NCI-H1930 (cell line): ENCODE results near the gene CCDC183.
"Not testable (repeated sequence)": the region's sequence is repeated elsewhere in the genome, so short reads cannot be mapped to it uniquely, and the experiment has no call there.

Experiments
- DNase-seq, 2 experiments: peaks; one replicate each; lab custom pipeline; 2025; lab: John Stamatoyannopoulos, UW

Gene CCDC183

DNA sequence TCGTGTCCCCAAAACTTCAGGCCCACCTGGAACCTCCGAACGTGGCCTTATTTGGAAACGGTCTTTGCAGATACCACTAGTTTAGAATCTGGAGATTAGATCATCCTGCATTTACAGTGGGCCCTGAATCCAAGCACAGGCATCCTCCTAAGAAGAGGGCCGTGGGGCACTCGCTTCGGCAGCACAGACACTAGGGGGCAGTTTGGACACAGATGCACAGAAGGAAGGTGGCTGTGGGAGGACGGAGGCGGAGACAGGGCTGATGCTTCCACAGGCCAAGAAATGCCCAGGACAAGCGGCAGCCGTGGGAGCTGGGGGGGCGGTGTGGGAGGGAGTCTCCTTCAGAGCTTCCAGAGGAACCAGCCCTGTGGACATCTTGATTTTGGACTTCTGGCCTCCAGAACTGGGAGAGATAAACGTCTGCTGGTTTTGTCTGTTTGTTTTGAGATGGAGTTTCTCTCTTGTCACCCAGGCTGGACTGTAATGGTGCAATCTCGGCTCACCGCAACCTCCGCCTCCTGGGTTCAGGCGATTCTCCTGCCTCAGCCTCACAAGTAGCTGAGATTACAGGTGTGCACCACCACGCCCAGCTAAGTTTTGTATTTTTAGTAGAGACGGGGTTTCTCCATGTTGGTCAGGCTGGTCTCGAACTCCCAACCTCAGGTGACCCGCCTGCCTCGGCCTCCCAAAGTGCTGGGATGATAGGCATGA lies 35.1 kb upstream of the CCDC183 start:
- peak; percentile 32 to 43 for DNase-seq

DNA sequence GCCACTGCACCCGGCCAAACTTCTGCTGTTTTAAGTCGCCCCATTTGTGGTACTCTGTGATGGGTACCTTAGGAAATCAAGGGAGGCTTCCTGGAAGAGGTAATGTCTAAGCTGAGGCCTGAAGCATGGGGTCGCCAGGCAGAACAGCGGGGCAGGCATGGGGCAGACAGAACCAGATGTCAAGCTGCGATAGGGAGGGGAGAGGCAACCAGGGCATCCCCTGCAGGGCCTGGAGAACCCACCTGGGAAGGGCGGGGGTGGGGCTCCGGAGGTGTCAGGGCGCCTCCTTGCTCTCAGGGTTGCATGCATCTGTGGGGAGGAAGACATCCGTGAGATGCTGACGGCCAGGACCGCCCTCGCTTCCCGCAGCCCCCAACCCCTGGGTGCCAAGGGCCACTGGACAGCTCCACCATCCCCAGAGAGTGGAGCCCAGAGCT lies 34.6 kb upstream of the CCDC183 start:
- no peak for DNase-seq

DNA sequence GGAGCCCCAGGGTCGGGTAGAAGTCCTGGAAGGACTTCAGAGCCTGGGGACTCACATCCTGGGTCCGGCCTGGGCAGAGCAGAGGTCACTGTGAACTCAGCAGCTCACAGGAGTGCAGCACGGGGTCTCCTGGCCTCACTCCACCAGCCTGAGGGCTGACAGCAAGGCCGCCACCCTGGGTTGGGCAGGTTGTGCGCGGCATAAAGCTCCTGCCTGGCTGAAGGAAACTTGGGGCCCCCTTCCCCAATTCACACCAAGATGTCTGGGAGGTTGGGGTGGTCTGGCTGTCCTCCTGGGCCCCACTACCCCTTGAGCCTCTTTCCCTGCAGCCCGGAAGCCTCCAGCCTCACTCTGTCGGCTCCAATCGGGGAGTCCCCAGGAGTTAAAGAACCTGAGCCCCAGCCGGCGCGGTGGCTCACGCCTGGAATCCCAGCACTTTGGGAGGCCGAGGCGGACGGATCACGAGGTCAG lies 33.9 kb upstream of the CCDC183 start:
- no peak for DNase-seq

DNA sequence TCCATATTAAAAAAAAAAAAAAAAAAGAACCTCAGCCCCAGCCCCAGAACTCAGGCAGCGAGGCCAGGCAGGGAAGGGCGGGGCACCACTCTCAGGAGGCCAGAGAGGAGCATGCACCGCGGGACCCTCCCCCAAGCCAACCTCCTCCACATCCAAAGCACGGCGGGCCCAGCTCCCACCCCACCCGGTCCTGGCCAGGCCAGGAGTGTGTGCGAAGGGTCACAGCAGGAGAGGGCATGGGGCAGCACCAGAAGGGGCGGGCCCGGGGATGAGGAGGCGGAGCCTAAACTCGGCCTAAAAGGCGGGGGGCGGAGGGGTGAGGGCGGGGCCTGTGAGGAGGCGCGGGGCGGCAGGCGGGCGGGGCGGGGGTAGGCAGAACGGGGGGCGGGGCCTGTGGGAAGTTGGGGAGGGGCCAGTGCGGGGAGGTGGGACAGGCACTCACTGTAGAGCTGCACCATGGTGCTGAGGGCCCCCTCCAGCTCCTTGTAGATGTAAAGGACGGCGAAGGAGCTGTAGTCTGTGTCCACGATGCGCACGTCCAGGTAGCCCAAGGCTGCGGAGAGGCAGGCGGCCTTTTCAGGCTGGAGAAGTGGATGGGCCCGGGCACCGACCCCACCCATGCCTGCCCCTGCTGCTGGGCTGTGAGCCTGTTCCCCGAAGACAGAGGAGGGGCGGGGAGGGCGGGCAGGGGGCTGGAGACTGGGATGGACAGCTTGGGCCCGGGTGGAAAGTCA lies 33.1 kb upstream of the CCDC183 start:
- DNase-seq, result peak in 1 of 2 experiments; percentile 32

DNA sequence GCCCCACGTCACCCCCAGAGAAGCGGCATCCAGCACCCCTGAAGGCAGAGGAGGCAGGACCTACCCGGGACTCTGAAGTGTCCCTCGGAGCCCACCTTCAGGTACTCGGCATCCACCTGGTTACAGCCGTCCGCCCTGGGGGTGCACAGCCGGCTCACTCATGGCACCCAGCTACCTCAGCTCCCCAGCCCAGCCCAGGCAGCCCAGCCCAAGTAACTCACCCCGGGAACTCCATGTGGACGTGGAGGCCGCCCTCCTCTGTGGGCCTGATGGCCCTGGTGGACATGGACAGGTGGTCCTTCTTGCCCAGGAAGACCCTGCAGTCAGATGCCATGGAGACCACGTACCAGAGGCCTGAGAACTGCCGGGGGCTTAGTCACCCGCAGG lies 32.5 kb upstream of the CCDC183 start:
- DNase-seq, result no peak

DNA sequence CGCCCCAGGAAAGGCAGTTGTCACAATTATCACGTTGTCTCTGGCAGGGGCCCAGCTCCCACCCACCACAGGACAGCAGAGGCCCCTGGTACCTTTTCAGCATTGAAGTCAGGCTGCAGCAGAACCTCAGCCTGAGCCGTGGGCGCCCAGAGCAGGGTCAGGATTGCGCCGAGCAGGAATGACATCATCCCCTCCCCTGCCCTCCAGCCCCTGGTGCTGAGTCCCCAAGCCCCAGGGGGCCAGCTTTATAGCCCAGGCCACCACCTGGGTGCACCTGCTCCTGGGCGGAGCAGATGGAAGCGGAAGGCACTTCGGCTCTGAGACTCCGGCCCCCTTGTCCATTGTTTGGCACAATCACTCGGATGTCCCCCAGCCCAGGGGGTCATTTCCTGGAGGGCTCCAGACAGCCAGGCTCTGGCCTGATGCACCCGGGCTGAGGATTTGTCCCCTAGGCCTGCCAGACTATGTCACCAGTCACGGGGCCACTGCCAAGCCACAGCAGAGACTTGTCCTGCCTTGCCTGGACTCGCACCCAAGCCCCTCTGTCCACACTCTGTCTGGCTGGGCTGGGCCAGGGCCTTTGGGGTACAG lies 31.7 kb upstream of the CCDC183 start, which contains the start of gene LCN15:
LCN15 (minus strand) TSS at position 218 of the 591 bp plus-strand sequence; CDS start at position 188, 30 bp downstream.
- no peak for DNase-seq

DNA sequence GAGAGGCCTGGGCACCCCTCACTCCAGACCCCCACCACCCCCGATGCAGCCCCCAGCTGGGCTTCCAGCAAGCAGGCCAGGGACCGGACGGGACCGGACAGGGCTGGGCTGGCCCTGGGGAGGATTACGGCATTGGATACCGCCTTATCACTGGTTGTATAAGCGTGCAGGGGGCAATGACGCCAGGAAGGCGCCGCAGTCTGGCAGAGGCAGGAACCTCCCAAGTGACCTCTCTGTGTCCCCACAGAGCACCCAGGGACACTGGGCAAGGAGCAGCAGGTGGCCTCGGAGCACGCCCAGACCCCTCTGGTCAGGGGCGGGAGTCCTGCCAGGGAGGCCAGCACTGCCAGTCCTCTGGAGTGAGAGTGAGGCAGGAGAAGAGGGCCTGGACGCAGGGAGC lies 31.1 kb upstream of the CCDC183 start:
- DNase-seq, result no peak

DNA sequence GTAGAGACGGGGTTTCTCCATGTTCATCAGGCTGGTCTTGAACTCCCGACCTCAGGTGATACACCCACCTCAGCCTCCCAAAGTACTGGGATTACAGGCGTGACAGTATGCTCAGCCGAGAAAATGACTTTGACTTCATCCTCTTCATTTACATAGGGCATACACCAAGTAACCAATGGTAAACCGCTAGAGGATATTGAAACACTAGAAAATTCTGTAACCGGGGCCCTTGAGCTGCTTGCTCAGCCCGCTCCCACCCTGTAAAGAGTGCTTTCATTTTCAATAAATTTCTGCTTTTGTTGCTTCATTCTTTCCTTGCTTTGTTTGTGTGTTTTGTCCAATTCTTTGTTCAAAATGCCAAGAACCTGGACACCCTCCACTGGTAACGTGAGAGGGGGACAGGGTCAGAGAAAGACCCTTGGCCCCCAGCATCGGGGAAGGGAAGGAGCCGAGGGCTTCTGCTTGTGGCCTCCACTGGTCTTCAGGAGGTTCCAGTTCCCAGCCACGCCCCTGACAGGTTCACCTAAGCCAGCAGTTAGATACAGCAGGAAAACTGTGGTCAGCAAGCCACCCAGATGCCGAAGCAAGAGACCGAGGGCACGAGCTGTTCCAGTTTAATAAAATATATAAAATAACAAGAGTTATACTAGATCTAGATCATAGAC lies 30.3 kb upstream of the CCDC183 start:
- not testable (repeated sequence) for DNase-seq

DNA sequence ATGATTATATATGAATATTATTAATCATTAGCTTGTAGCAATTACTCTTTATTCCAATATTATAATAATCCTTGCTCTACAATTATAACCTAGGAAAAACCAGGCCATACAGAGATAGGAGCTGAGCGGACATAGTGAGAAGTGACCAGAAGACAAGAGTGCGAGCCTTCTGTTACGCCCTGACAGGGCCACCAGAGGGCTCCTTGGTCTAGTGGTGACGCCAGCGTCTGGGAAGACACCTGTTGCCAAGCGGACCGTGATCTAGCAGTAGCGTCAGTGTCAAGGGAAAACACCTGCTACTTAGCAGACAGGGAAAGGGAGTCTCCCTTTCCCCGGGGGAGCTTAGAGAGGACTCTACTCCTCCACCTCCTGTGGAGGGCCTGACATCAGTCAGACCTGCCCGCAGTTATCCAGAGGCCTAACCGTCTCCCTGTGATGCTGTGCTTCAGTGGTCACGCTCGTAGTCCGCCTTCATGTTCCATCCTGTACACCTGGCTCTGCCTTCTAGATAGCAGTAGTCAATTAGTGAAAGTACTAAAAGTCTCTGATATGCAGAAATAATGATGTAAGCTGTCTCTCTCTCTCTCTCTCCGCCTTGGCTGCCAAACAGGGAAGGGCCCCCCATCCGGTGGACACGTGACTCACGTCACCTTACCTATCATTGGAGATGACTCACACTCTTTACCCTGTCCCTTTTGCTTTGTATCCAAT lies 29.6 kb upstream of the CCDC183 start:
- DNase-seq, result peak; percentile 39 to 61

DNA sequence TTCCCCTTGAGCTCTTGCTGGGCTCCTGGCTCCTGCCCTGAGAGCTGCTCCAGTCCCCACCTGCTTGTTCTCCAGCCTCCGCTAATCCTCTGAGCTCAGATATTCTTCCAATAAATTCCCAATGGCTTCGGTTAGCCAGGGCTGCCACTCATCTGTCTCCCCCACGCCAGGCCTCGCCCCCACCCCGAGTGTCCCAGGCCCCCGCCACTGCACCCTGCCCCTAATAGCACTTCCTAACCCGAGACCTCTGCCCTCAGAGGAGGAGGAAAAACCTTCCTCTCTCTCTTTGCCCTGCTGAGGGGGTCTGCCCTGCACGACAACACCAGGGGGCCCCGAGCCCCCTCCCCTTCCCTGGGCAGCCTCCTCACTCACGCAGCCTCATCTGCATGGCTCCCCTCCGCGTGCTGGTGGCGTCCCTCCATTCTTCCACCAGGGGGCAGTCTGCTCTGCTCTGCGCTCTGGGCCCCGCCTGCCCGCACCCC lies 26.4 kb upstream of the CCDC183 start:
- peak; percentile 57 to 78 for DNase-seq

DNA sequence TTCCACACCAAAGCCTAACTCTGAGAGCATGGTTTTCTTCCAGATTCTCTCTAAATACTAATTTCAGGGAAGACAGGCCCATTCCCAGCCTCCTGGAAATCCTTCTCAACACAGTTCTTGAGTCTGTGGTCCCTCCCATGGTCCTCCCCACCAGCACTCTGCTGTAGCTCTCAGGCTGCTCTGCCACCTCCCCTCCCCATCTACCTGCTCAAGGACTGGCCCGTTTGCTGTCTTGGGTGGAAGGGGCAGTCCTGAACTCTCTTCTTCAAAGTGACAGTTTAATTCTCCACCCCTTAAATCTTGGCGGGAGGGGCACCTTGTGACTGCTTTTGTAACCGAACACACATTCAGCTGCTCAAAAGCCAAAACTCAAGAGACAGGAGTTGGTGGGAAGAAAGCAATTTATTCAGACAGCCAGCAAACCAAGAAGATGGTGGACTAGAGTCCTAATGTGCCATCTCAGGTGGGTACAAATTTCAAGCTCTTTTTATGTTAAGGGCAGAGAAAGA lies 24.2 kb upstream of the CCDC183 start:
- no peak for DNase-seq

DNA sequence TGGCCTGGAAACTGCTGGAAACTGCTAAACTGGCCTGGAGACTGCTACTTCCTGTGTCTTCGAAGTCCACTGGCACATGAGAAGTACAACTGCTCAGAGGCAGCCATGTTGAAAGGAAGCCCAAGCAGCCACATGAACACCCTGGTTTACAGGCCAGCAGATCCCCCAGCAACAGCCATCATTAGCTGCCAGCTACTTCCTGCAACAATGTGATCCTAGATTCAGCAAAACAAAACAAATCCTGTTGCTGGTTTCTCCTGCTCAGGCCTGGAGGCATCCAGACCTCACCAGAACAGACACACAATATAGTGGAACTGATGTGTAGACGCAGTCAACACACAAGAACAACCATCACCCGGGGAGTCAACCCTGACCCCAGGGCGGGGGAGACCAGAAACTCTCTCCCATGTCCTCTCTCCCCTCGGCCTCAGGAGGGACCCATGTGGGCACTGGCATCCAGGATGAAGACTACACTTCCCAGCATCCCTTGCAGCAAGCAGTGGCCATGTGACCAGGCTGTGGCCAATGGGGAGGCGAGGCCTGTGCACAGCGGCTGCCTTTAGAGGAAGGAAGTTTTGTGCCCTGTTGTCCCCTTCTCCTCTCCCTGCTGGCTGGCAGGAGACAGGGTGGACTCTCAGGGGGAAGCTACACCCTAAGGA lies 22.6 kb upstream of the CCDC183 start:
- DNase-seq, result peak in 1 of 2 experiments; percentile 41

DNA sequence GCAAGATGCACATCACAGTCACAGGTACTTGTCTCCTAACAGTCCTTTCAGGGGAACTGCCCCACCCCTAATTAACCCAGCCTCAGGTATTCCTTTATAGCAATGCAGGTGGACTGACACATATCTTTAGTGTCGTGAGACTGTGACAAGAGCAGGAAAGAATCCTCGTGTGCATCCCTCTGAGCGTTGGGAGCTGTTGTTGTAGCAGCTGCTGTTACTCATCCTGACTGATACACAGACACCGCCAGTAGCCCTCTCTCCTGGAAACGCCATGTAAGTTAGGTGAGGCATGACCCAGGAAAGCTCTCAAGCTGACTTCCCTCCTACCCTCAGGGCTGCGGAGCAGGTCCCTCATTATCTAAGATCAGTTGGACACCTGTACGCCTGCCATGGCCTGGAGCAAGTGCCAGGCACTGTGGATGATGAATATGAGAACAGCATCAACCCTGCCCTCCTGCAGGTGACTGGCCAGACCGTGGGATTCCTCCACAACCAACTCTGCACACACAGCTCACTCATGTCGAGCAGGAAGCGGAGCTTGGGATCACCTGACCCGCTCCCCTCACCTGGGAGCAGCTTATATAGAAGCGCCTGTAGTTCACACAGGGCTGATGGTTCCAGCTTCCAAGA lies 21.6 kb upstream of the CCDC183 start:
- DNase-seq, result no peak

DNA sequence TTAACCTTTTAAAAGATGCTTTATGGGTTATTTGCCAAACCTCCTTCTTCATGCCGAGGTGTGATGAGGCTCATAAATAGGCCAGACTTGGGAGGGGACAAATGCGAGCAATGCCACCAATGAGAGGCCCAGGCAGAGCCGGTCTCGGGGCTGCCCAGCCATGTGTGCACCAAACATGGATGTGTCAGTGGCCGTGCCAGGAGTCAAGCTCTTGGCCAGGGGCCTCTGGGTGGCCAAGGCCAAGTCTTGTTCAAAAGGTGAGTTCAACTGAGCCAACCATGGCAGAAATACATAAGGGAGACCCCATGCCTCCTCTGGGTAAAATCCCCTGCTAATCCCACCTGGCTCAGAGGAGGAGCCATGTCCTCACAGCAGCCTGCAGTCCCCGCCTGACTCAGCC lies 20.9 kb upstream of the CCDC183 start:
- no peak for DNase-seq

DNA sequence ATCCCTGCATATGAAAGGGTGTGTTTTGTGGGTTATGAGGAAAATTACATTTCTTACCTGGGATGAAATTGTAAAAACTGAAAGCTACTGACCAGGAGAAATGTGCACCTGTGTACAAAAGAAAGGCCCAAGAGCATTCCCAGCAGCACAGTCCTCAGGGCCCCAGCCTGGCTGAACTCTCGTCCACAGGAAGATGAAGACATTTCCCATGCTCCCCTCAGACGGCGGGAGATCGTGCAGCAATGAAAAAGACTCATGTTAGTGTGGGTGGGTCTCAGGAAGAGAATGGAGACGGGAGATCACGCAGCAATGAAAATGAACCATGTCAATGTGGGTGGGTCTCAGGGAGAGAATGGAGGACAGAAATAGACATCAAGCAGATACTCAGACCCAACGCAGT lies 19.2 kb upstream of the CCDC183 start:
- DNase-seq, result no peak

DNA sequence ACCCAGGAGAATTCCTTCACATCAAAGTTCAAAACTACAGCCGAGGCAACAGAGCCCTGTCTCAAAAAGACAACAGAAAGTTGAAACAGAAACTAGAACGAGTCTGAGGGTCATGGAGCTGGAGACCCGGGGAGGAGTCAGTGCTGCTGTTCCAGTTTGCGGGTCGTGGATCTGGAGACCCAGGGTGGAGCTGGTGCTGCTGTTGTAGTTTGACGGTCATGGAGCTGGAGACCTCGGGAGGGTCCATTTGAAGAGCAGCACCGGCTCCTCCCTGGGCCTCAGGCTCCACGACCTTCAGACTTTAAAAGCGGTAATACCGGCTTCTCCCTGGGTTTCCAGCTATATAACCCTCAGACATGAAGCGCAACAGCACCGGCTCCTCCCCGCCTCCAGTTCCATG lies 18.8 kb upstream of the CCDC183 start:
- DNase-seq, result no peak

DNA sequence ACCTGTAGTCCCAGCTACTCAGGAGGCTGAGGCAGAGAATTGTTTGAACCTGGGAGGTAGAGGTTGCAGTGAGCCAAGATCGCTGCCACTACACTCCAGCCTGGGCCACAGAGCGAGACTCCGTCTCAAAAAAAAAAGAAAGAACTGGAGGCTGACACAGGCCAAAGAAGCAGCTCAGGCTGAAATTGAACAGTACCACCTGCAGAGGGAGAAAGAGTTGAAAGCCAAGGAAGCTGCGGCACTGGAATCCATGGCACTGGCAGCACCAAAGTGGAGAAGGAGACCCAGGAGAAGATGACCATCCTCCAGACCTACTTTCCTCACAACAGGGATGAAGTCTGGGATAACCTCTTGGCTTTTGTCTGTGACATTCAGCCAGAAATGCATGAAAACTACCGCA lies 16.3 kb upstream of the CCDC183 start:
- no peak for DNase-seq

DNA sequence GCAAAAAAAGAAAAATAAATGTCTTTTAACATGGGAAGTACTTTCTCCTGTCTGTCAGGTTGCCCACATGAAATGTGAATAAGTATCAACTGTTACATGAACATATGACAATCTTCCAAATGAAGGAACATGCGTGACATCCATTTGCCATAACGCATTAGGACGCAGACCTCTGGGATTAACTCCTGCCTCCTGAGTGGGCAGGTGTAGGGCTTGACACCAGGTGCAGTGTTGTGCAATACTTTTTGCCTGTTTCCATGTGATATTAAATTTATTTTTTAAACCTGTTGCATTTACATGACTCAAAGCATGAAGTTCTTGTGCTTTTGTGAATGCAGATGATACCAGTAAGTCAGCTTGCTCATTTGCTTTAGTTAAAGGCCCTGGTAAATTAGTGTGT lies 13.7 kb upstream of the CCDC183 start:
- DNase-seq, result no peak

DNA sequence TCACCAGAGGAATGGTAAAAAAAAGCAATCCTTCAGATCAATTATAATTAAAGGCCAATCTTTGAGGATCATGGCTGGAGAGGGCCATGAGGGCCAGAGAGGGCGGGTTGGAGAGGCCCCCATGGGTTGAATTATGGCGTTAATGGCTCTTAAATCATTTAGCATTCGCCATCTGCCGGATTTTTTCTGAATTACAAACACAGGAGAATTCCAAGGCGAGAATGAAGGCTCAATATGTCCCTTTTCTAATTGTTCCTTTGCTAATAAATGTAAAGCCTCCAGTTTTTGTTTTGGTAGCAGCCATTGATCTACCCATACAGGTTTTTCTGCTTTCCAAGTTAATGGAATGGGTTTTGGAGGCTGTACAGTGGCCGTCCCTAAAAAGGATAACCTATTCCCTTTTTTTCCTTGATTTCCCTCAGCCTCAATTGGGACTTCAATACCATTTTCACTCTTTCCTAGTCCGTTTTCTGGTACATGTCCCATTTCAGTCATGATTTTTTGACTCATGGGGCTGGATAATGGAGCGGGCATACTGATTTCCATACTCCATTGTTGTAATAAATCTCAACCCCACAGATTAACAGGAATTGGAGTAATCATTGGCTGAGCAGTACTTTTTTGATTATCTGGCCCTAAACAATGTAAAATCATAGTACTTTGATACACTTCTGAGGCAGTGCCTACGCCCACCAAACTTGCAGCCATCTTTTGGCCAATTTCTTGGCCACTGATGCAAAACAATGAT lies 11.7 kb upstream of the CCDC183 start:
- DNase-seq, result peak in 1 of 2 experiments; percentile 40

DNA sequence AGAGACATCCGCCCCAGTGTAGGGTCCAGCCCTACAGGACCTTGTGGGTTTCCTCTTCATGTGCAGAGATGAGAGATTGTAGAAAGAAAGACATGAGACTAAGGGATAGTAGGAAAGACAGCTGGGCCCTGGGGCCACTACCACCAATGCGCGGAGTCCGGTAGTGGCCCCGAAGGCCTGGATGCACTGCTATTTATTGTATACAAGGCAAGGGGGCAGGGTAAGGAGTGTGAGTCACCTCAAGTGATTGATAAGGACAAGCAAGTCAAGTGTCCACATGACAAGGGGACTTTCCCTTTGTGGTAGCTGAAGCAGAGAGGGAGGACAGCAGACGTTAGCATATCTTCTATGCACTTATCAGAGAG lies 11.2 kb upstream of the CCDC183 start:
- DNase-seq, result no peak
